H9 (cell line): Measurements from ENCODE around the gene FUT9. TPM values are rescaled to one million over a fixed set of nuclear protein-coding genes. Genes with fewer than 3 reads are reported as not detected.

Experiments
- DNase-seq: peaks from one replicate; pipeline ENCODE4 v3.0.0-alpha.2; 2017
- H2AFZ ChIP-seq: one replicate; pipeline ENCODE4 v1.6.1; 2013; ENCODE audit warnings: mild to moderate bottlenecking, low read length, control low read depth, moderate library complexity
- H2AK5ac ChIP-seq: 2 replicates; pipeline ENCODE4 v1.6.1; 2013; ENCODE audit warnings: low read length, control low read depth, mixed read lengths; ENCODE audit not compliant: insufficient read length
- H2BK120ac ChIP-seq: one replicate; pipeline ENCODE4 v1.6.1; 2013; ENCODE audit warnings: low read depth, mild to moderate bottlenecking, low read length, control low read depth, inconsistent platforms; ENCODE audit not compliant: poor library complexity, severe bottlenecking
- H2BK12ac ChIP-seq: 2 replicates; pipeline ENCODE4 v1.6.1; 2013; ENCODE audit warnings: low read length, control low read depth, mixed read lengths, low read depth; ENCODE audit not compliant: insufficient read length
- H2BK15ac ChIP-seq: 2 replicates; pipeline ENCODE4 v1.6.1; 2013; ENCODE audit warnings: low read depth, low read length, control low read depth
- H2BK20ac ChIP-seq: one replicate; pipeline ENCODE4 v1.6.1; 2013; ENCODE audit warnings: low read depth, mild to moderate bottlenecking, low read length, control low read depth, inconsistent platforms; ENCODE audit not compliant: poor library complexity, severe bottlenecking
- H2BK5ac ChIP-seq: 2 replicates; pipeline ENCODE4 v1.6.1; 2013; ENCODE audit warnings: low read length, control low read depth, mixed read lengths; ENCODE audit not compliant: insufficient read length
- H3K14ac ChIP-seq: 2 replicates; pipeline ENCODE4 v1.6.1; 2013; ENCODE audit warnings: low read length, control low read depth; ENCODE audit not compliant: insufficient read depth
- H3K18ac ChIP-seq: 2 replicates; pipeline ENCODE4 v1.6.1; 2013; ENCODE audit warnings: low read depth, mild to moderate bottlenecking, mixed read lengths, low read length, control low read depth; ENCODE audit not compliant: insufficient read length
- H3K23ac ChIP-seq: 2 replicates; pipeline ENCODE4 v1.6.1; 2013; ENCODE audit warnings: low read length, control low read depth, mixed read lengths, low read depth; ENCODE audit not compliant: insufficient read length
- H3K23me2 ChIP-seq: 2 replicates; pipeline ENCODE4 v1.6.1; 2013; ENCODE audit warnings: low read depth, mild to moderate bottlenecking, mixed read lengths, low read length, control low read depth; ENCODE audit not compliant: insufficient read length, poor library complexity, severe bottlenecking
- H3K27ac ChIP-seq: 2 replicates; pipeline ENCODE4 v1.5.1; 2013; ENCODE audit warnings: low read length, control low read depth, mixed read lengths, low read depth; ENCODE audit not compliant: insufficient read length
- H3K27me3 ChIP-seq: 2 replicates; pipeline ENCODE4 v1.6.1; 2013; ENCODE audit warnings: low read length, control low read depth, inconsistent platforms; ENCODE audit not compliant: insufficient read depth
- H3K4ac ChIP-seq: 2 replicates; pipeline ENCODE4 v1.6.1; 2013; ENCODE audit warnings: low read depth, mild to moderate bottlenecking, control low read depth, inconsistent platforms, low read length, moderate library complexity
- H3K4me1 ChIP-seq: 2 replicates; pipeline ENCODE4 v1.6.1; 2013; ENCODE audit warnings: low read length, control low read depth, inconsistent platforms; ENCODE audit not compliant: insufficient read depth
- H3K4me2 ChIP-seq: 2 replicates; pipeline ENCODE4 v1.6.1; 2013; ENCODE audit warnings: low read length, control low read depth, mixed read lengths; ENCODE audit not compliant: insufficient read length, insufficient read depth
- H3K56ac ChIP-seq: 2 replicates; pipeline ENCODE4 v1.6.1; 2013; ENCODE audit warnings: low read depth, mild to moderate bottlenecking, mixed read lengths, low read length, control low read depth; ENCODE audit not compliant: insufficient read length
- H3K79me1 ChIP-seq: 2 replicates; pipeline ENCODE4 v1.6.1; 2013; ENCODE audit warnings: low read depth, mild to moderate bottlenecking, moderate library complexity, low read length, control low read depth, inconsistent platforms; ENCODE audit not compliant: insufficient read depth, poor library complexity, severe bottlenecking
- H3K79me2 ChIP-seq: 2 replicates; pipeline ENCODE4 v1.6.1; 2013; ENCODE audit warnings: low read length, control low read depth, inconsistent platforms; ENCODE audit not compliant: insufficient read depth
- H3K9ac ChIP-seq: 2 replicates; pipeline ENCODE4 v1.6.1; 2013; ENCODE audit warnings: low read length, control low read depth, mixed read lengths; ENCODE audit not compliant: insufficient read length; ENCODE audit errors: extremely low read depth
- H3K9me3 ChIP-seq: one replicate; pipeline ENCODE4 v1.6.1; 2013; ENCODE audit warnings: low read depth, low read length, inconsistent platforms; ENCODE audit not compliant: control insufficient read depth
- H3T11ph ChIP-seq: one replicate; pipeline ENCODE4 v1.6.1; 2013; ENCODE audit warnings: mild to moderate bottlenecking, low read length, control low read depth, inconsistent platforms
- H4K20me1 ChIP-seq: one replicate; pipeline ENCODE4 v1.6.1; 2013; ENCODE audit not compliant: control insufficient read depth, insufficient read length, insufficient read depth
- H4K5ac ChIP-seq: 2 replicates; pipeline ENCODE4 v1.6.1; 2013; ENCODE audit warnings: low read depth, mild to moderate bottlenecking, mixed read lengths, low read length, control low read depth; ENCODE audit not compliant: insufficient read length
- H4K8ac ChIP-seq: replicated peaks from 2 replicates; pipeline ENCODE4 v1.6.1; 2013; ENCODE audit warnings: low read length, control low read depth, mixed read lengths, low read depth; ENCODE audit not compliant: insufficient read length
- H4K91ac ChIP-seq: 2 replicates; pipeline ENCODE4 v1.6.1; 2013; ENCODE audit warnings: low read depth, mild to moderate bottlenecking, moderate library complexity, mixed read lengths, low read length, control low read depth; ENCODE audit not compliant: insufficient read length
- H3K27ac Mint-ChIP-seq, 3 experiments: 2 replicates in 2 of 3; 3 replicates in 1 of 3; pipeline ENCODE4 v1.8.0; 2020 to 2021; ENCODE audit warnings: mixed read lengths in 3 of 3, mild to moderate bottlenecking in 1 of 3, moderate library complexity in 1 of 3
- H3K27me3 Mint-ChIP-seq: 2 replicates; pipeline ENCODE4 v1.8.0; 2021; ENCODE audit warnings: low read depth, mild to moderate bottlenecking, moderate library complexity, mixed read lengths
- H3K36me3 Mint-ChIP-seq, 3 experiments: 2 replicates in 2 of 3; 3 replicates in 1 of 3; pipeline ENCODE4 v1.8.0; 2020 to 2021; ENCODE audit warnings: low read depth in 3 of 3, mixed read lengths in 3 of 3; ENCODE audit not compliant: insufficient read depth in 1 of 3
- H3K4me1 Mint-ChIP-seq, 2 experiments: 2 replicates each; pipeline ENCODE4 v1.8.0; 2020; ENCODE audit warnings: mixed read lengths in 2 of 2
- H3K4me3 Mint-ChIP-seq, 2 experiments: 2 replicates in 1 of 2; 3 replicates in 1 of 2; pipeline ENCODE4 v1.8.0; 2020 to 2021; ENCODE audit warnings: mild to moderate bottlenecking in 2 of 2, mixed read lengths in 2 of 2, moderate library complexity in 1 of 2
- H3K9me3 Mint-ChIP-seq, 2 experiments: 2 replicates in 1 of 2; 3 replicates in 1 of 2; pipeline ENCODE4 v1.8.0; 2020; ENCODE audit warnings: mild to moderate bottlenecking in 2 of 2, mixed read lengths in 2 of 2, moderate library complexity in 1 of 2
- CTCF ChIP-seq: fragments of 200-600 bp; sonication (generic); conservative IDR thresholded peaks from 3 replicates; pipeline ENCODE4 v1.8.0; 2021; ENCODE audit warnings: antibody characterized with exemption, mild to moderate bottlenecking
- total RNA-seq: library from RNA; stranded (reverse); gene quantifications from 2 replicates; pipeline ENCODE4 v1.2.1, GENCODE V29; 2021

FUT9 gene
- total RNA-seq, 1 experiment from 2014 or later = 1.6 TPM

- no peak overlapping the region for H3K4me3 Mint-ChIP-seq
- no peak for TF ChIP-seq CTCF
- Histone ChIP-seq H2AK5ac (no peak overlapping the region), H4K20me1 (no peaks in the 10 kb centered on the region), H3K79me2 (no peaks in the 10 kb centered on the region), H4K91ac (no peak overlapping the region), H2BK5ac (no peak overlapping the region), H3K18ac (no peak overlapping the region), H4K5ac (no peak overlapping the region), H2BK12ac (no peak overlapping the region), H2BK15ac (no peak overlapping the region), H3K79me1 (no peaks in the 10 kb centered on the region), H2BK20ac (no peak overlapping the region), H4K8ac (no peak overlapping the region), H3K4me2 (no peak overlapping the region), H3K14ac (no peak overlapping the region), H3K56ac (no peak overlapping the region), H3K23ac (no peak overlapping the region), H3T11ph (no peak overlapping the region), H3K9ac (no peak overlapping the region), H3K4me1 (no peaks in the 10 kb centered on the region), H3K27ac (no peak overlapping the region), H2AFZ (no peak overlapping the region), H2BK120ac (no peak overlapping the region), H3K4ac (no peak overlapping the region), H3K23me2 (no peaks in the 10 kb centered on the region), H3K9me3 (no peaks in the 10 kb centered on the region), H3K27me3 (no peaks in the 10 kb centered on the region)
- H3K9me3 Mint-ChIP-seq = peaks cover 9 to 15% of the 10 kb centered on the region in 2 experiments; a peak in 4 of 5 replicates
- DNase-seq = no peak
- peaks cover 0 to 3% of the 10 kb centered on the region in 2 experiments; a peak in 2 of 4 replicates for H3K4me1 Mint-ChIP-seq
- H3K36me3 Mint-ChIP-seq = peaks cover 0 to 8% (median 1%) of the 10 kb centered on the region in 3 experiments; a peak in 2 of 7 replicates
- H3K27me3 Mint-ChIP-seq = no peaks in the 10 kb centered on the region
- no peak overlapping the region for H3K27ac Mint-ChIP-seq
These were observed 48.2 kb upstream of the FUT9 start for GRCh38 chr6:95967594-95967993.
